IMR-90 (cell line): ENCODE measurements around the gene LAPTM5. TPM values are rescaled to one million over a fixed set of nuclear protein-coding genes. Genes with fewer than 3 reads are reported as not detected.

Experiments used
- ATAC-seq: fragments of 200-7000 bp; cut with Tn5 transposase; 2 replicates; pipeline ENCODE4 v1.9.1; 2020; ENCODE audit warnings: low read depth, mild to moderate bottlenecking, moderate library complexity
- BruUV-seq: library from RNA; stranded (reverse); fragments of 400-500 nt; replicated peaks from 2 replicates; lab custom pipeline; 2021; lab: Mats Ljungman, UMichigan
- CTCF ChIA-PET: fragments of 300-600 bp; formaldehyde crosslinking; extraction: SDS; loops from one replicate; lab custom pipeline; 2021; ENCODE audit warnings: antibody characterized with exemption; lab: Yijun Ruan, JAX
- POLR2A ChIA-PET: fragments of 300-600 bp; sonication (Branson Sonifier 250); formaldehyde crosslinking; loops from one replicate; lab custom pipeline; 2022; ENCODE audit warnings: antibody characterized with exemption; ENCODE audit not compliant: unreplicated experiment; lab: Charles Lee
- DNase-seq: peaks from one replicate; pipeline ENCODE4 v3.0.0; 2013
- H2AFZ ChIP-seq: replicated peaks from 2 replicates; pipeline ENCODE3; 2013; ENCODE audit warnings: low read length, mild to moderate bottlenecking; ENCODE audit not compliant: poor library complexity
- H2AK5ac ChIP-seq: 2 replicates; pipeline ENCODE4 v1.6.1; 2013; ENCODE audit warnings: low read depth, low read length, inconsistent platforms
- H2AK9ac ChIP-seq: replicated peaks from 2 replicates; pipeline ENCODE3; 2013; ENCODE audit warnings: mild to moderate bottlenecking, low read depth, low read length, moderate library complexity; ENCODE audit not compliant: poor library complexity
- H2BK120ac ChIP-seq: 2 replicates; pipeline ENCODE4 v1.6.1; 2013; ENCODE audit warnings: low read depth, low read length, inconsistent platforms
- H2BK15ac ChIP-seq: 3 replicates; pipeline ENCODE4 v1.6.1; 2013; ENCODE audit warnings: low read depth, low read length, inconsistent platforms
- H2BK20ac ChIP-seq: 2 replicates; pipeline ENCODE4 v1.6.1; 2013; ENCODE audit warnings: low read depth, mild to moderate bottlenecking, inconsistent platforms, low read length, moderate library complexity
- H2BK5ac ChIP-seq: 2 replicates; pipeline ENCODE4 v1.6.1; 2013; ENCODE audit warnings: mild to moderate bottlenecking, low read depth, low read length, inconsistent platforms; ENCODE audit not compliant: poor library complexity, severe bottlenecking
- H3K14ac ChIP-seq: replicated peaks from 2 replicates; pipeline ENCODE4 v1.6.1; 2013; ENCODE audit warnings: low read depth, low read length, inconsistent platforms
- H3K18ac ChIP-seq: 2 replicates; pipeline ENCODE4 v1.6.1; 2013; ENCODE audit warnings: low read depth, low read length, control low read depth
- H3K23ac ChIP-seq: 2 replicates; pipeline ENCODE4 v1.6.1; 2013; ENCODE audit warnings: low read depth, low read length, inconsistent platforms
- H3K27ac ChIP-seq: 2 replicates; pipeline ENCODE4 v1.5.1; 2013; ENCODE audit warnings: mild to moderate bottlenecking, control low read depth, low read length; ENCODE audit not compliant: insufficient read depth
- H3K27me3 ChIP-seq: 2 replicates; pipeline ENCODE4 v1.6.1; 2013; ENCODE audit warnings: low read length; ENCODE audit not compliant: control insufficient read depth, insufficient read depth
- H3K36me3 ChIP-seq: 2 replicates; pipeline ENCODE4 v1.6.1; 2013; ENCODE audit warnings: low read length, mixed read lengths; ENCODE audit not compliant: control insufficient read depth, insufficient read depth
- H3K4ac ChIP-seq: 2 replicates; pipeline ENCODE4 v1.6.1; 2013; ENCODE audit warnings: low read depth, low read length, inconsistent platforms
- H3K4me1 ChIP-seq: 2 replicates; pipeline ENCODE4 v1.6.1; 2013; ENCODE audit warnings: low read length, mixed read lengths; ENCODE audit not compliant: control insufficient read depth, insufficient read depth
- H3K4me2 ChIP-seq: 2 replicates; pipeline ENCODE4 v1.6.1; 2013; ENCODE audit warnings: low read depth, mild to moderate bottlenecking, control low read depth, low read length, moderate library complexity
- H3K4me3 ChIP-seq: 2 replicates; pipeline ENCODE4 v1.5.1; 2013; ENCODE audit warnings: low read depth, mild to moderate bottlenecking, control low read depth, low read length, moderate library complexity; ENCODE audit not compliant: insufficient read depth
- H3K56ac ChIP-seq: 2 replicates; pipeline ENCODE4 v1.6.1; 2013; ENCODE audit warnings: low read length, inconsistent platforms; ENCODE audit not compliant: insufficient read depth; ENCODE audit errors: extremely low read depth
- H3K79me1 ChIP-seq, 2 experiments: 2 replicates each; pipeline ENCODE4 v1.6.1; 2013; ENCODE audit warnings: low read length in 2 of 2, inconsistent platforms in 1 of 2, low read depth in 1 of 2
- H3K9ac ChIP-seq: 2 replicates; pipeline ENCODE4 v1.6.1; 2013; ENCODE audit warnings: low read depth, low read length, control low read depth
- H3K9me1 ChIP-seq: 2 replicates; pipeline ENCODE4 v1.6.1; 2013; ENCODE audit warnings: low read length, inconsistent platforms; ENCODE audit not compliant: insufficient read depth
- H3K9me3 ChIP-seq: 2 replicates; pipeline ENCODE4 v1.6.1; 2013; ENCODE audit warnings: low read length; ENCODE audit not compliant: control insufficient read depth, insufficient read depth
- H4K20me1 ChIP-seq: 2 replicates; pipeline ENCODE4 v1.6.1; 2013; ENCODE audit warnings: low read length, inconsistent platforms; ENCODE audit not compliant: insufficient read depth
- H4K5ac ChIP-seq: 2 replicates; pipeline ENCODE4 v1.6.1; 2013; ENCODE audit warnings: mild to moderate bottlenecking, low read depth, low read length, control low read depth
- H4K8ac ChIP-seq, 2 experiments: 2 replicates each; pipeline ENCODE4 v1.6.1; 2013; ENCODE audit warnings: low read depth in 2 of 2, low read length in 2 of 2, control low read depth in 1 of 2, inconsistent platforms in 1 of 2
- H4K91ac ChIP-seq: 2 replicates; pipeline ENCODE4 v1.6.1; 2013; ENCODE audit warnings: low read depth, low read length, inconsistent platforms; ENCODE audit not compliant: insufficient read depth
- BHLHE40 ChIP-seq: fragments of 150-350 bp; IDR thresholded peaks from 2 replicates; pipeline ENCODE4 v1.6.1; 2016; ENCODE audit warnings: mild to moderate bottlenecking, low read depth, low read length
- CHD1 ChIP-seq: IDR thresholded peaks from 2 replicates; pipeline ENCODE4 v1.6.1; 2012; ENCODE audit warnings: low read depth, low read length, improper control_type of control experiment
- FOS ChIP-seq: fragments of 150-350 bp; IDR thresholded peaks from 2 replicates; pipeline ENCODE4 v1.6.1; 2016; ENCODE audit warnings: low read depth, low read length
- NFE2L2 ChIP-seq: fragments of 150-350 bp; IDR thresholded peaks from 2 replicates; pipeline ENCODE4 v1.6.1; 2016; ENCODE audit warnings: low read depth, mild to moderate bottlenecking, low read length
- POLR2A ChIP-seq: IDR thresholded peaks from 2 replicates; pipeline ENCODE4 v1.6.1; 2012; ENCODE audit warnings: mild to moderate bottlenecking, low read depth, low read length
- RAD21 ChIP-seq: IDR thresholded peaks from 2 replicates; pipeline ENCODE4 v1.6.1; 2012; ENCODE audit warnings: low read length, improper control_type of control experiment
- RCOR1 ChIP-seq: IDR thresholded peaks from 2 replicates; pipeline ENCODE4 v1.6.1; 2012; ENCODE audit warnings: mild to moderate bottlenecking, low read length, improper control_type of control experiment; ENCODE audit not compliant: insufficient replicate concordance
- WGBS, 2 experiments: methylation state at CpG; one replicate each; pipeline versions ENCODE4 v1.1.5 to v1.1.7; 2013; ENCODE audit warnings: missing lambda C conversion rate in 2 of 2; ENCODE audit not compliant: insufficient read length in 1 of 2; ENCODE audit errors: extremely low coverage in 2 of 2; 5-methylcytosine and 5-hydroxymethylcytosine counted together
- dilution Hi-C: fragments of 300-500 bp; cut with HindIII; formaldehyde crosslinking; loops from one replicate; pipeline ENCODE4 v1.14.3; 2018; ENCODE audit warnings: low sequenced_read_pairs; ENCODE audit not compliant: unreplicated experiment
- in situ Hi-C: fragments of 300-500 bp; cut with MboI; formaldehyde crosslinking; loops from 3 replicates; pipeline ENCODE4 v1.14.3; 2019; ENCODE audit warnings: low sequenced_read_pairs, inconsistent platforms, mixed read lengths
- intact Hi-C: fragments of 100-400 bp; cut with micrococcal nuclease; formaldehyde crosslinking; loops from 2 replicates; pipeline ENCODE4 v1.10.0; 2022
- polyA plus RNA-seq, 3 experiments: library from polyadenylated mRNA; depleted of rRNA; stranded (reverse); fragments of >200 nt; gene quantifications; 2 replicates each; pipeline ENCODE4 v1.2.3, GENCODE V29; 2012; ENCODE audit warnings: low replicate concordance in 1 of 3
- total RNA-seq: library from RNA; depleted of rRNA; stranded (reverse); fragments of >200 nt; gene quantifications from 2 replicates; pipeline ENCODE4 v1.2.3, GENCODE V29; 2012

The LAPTM5 gene
- total and polyA plus RNA-seq, 2 of the 4 experiments (the other 2 are of a cell fraction) = 0.09 TPM; not detected in 1

DNA sequence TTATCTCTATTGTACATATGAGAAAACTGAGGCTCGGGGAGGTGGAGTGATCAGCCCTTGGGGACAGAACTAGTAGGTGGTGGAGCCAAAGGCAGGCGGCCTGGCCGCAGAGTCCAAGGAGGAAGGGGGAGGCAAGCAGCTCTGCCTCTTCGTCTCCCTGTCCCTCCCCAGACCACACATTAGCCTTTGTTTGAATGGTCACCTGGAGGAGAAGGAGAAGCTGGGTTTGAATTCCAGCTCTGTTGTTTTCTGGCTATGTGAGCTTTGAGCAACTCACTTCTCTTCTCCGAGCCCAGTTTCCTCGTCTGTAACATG is 21.4 kb upstream of the LAPTM5 start:
- no peaks in the 10 kb centered on the region for H3K79me1 ChIP-seq
- TF ChIP-seq FOS (no peak), RAD21 (no peak), POLR2A (no peak), RCOR1 (no peak), BHLHE40 (no peak), CHD1 (no peak), NFE2L2 (no peak)
- H3K36me3 ChIP-seq = no peaks in the 10 kb centered on the region
- no peak overlapping the region for H2BK20ac ChIP-seq
- H2BK120ac ChIP-seq = no peak overlapping the region
- H3K9ac ChIP-seq = no peak overlapping the region
- no peaks in the 10 kb centered on the region for H3K9me3 ChIP-seq
- no TSS peak for BruUV-seq
- no peak overlapping the region for H2AK5ac ChIP-seq
- H3K4ac ChIP-seq = no peak overlapping the region
- ChIA-PET POLR2A (interaction anchor here (1.6 kb wide), 1 partner anchor 59 kb away, joined by 4 read pairs; no protein-coding TSS in a partner anchor), CTCF (interaction anchor here (1.5 to 2.7 kb wide), 5 partner anchors 12 to 132 kb away, joined by 5 to 44 read pairs (median 9); no protein-coding TSS in a partner anchor)
- no peak overlapping the region for H3K18ac ChIP-seq
- no peak overlapping the region for H3K56ac ChIP-seq
- no peak overlapping the region for H3K4me3 ChIP-seq
- WGBS, 2 experiments = no CpG with 5 or more reads among the region's 6 CpGs
- dilution Hi-C loops = no loop called here
- DNase-seq (no peak), ATAC-seq (no peak)
- H3K27me3 ChIP-seq = peaks cover 4% of the 10 kb centered on the region
- H2BK15ac ChIP-seq = no peak overlapping the region
- in situ Hi-C loops = no loop called here
- H3K9me1 ChIP-seq = no peaks in the 10 kb centered on the region
- no peak overlapping the region for H2BK5ac ChIP-seq
- H3K27ac ChIP-seq = no peak overlapping the region
- H4K8ac ChIP-seq = no peak overlapping the region
- H2AK9ac ChIP-seq = no peak overlapping the region
- H4K20me1 ChIP-seq = no peaks in the 10 kb centered on the region
- H3K4me1 ChIP-seq = no peaks in the 10 kb centered on the region
- intact Hi-C loops = loop anchor here (1.0 to 2.0 kb wide), 2 partner anchors 52 to 60 kb away; no protein-coding TSS in a partner anchor
- H3K23ac ChIP-seq = no peak overlapping the region
- H4K5ac ChIP-seq = no peak overlapping the region
- no peak overlapping the region for H3K4me2 ChIP-seq
- no peak overlapping the region for H3K14ac ChIP-seq
- no peak overlapping the region for H4K91ac ChIP-seq
- no peak overlapping the region for H2AFZ ChIP-seq
